IPS-18a (cell line): ENCODE data around the gene CTNND2.
"Not testable (repeated sequence)": the region's sequence is repeated elsewhere in the genome, so short reads cannot be mapped to it uniquely, and the experiment has no call there.

Experiments used
- H3K27ac ChIP-seq: one replicate; pipeline ENCODE4 v1.5.1; 2013; ENCODE audit warnings: low read length
- H3K27me3 ChIP-seq: one replicate; pipeline ENCODE4 v1.6.1; 2013; ENCODE audit warnings: mild to moderate bottlenecking, low read length; ENCODE audit not compliant: control insufficient read depth, insufficient read depth
- H3K36me3 ChIP-seq: one replicate; pipeline ENCODE4 v1.6.1; 2013; ENCODE audit warnings: low read depth, low read length; ENCODE audit not compliant: control insufficient read depth
- H3K4me1 ChIP-seq: one replicate; pipeline ENCODE4 v1.6.1; 2013; ENCODE audit warnings: low read depth, low read length; ENCODE audit not compliant: control insufficient read depth
- H3K4me3 ChIP-seq: one replicate; pipeline ENCODE4 v1.5.1; 2013; ENCODE audit warnings: low read length
- H3K9ac ChIP-seq: one replicate; pipeline ENCODE4 v1.6.1; 2013; ENCODE audit warnings: mild to moderate bottlenecking, low read length, moderate library complexity
- H3K9me3 ChIP-seq: one replicate; pipeline ENCODE4 v1.6.1; 2013; ENCODE audit warnings: low read depth, low read length; ENCODE audit not compliant: control insufficient read depth

The CTNND2 gene

DNA sequence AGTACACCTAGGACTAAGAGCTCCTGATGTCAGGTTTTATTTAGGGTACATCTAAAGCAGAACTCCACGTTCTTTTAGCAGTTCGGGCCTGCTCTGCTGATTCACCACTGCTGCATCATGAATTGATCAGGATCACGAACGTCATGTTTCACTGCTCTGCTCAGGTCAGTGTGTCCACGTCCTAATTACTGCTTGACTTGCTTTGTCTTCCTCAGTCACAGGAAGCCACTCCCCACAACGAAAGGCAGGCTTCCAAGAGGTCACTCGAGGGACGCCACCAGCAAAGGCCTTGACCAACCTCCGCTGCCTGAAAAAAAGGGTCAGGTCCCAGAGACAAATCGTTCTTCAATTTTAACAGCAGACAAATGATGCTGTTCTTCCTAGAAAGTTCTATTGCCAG, 40.3 kb downstream of the CTNND2 start:
- Histone ChIP-seq H3K9me3 (no peaks in the 10 kb centered on the region), H3K9ac (no peak overlapping the region), H3K27ac (no peak overlapping the region), H3K4me1 (no peaks in the 10 kb centered on the region), H3K36me3 (no peaks in the 10 kb centered on the region), H3K27me3 (no peaks in the 10 kb centered on the region), H3K4me3 (no peak overlapping the region)

- Histone ChIP-seq H3K36me3 (no peaks in the 10 kb centered on the region), H3K27me3 (no peaks in the 10 kb centered on the region), H3K9ac (no peak overlapping the region), H3K4me3 (no peak overlapping the region), H3K4me1 (no peaks in the 10 kb centered on the region), H3K27ac (no peak overlapping the region), H3K9me3 (no peaks in the 10 kb centered on the region)
Observed at GRCh38 chr5:11857391-11857790, 46.9 kb downstream of the CTNND2 start.

DNA sequence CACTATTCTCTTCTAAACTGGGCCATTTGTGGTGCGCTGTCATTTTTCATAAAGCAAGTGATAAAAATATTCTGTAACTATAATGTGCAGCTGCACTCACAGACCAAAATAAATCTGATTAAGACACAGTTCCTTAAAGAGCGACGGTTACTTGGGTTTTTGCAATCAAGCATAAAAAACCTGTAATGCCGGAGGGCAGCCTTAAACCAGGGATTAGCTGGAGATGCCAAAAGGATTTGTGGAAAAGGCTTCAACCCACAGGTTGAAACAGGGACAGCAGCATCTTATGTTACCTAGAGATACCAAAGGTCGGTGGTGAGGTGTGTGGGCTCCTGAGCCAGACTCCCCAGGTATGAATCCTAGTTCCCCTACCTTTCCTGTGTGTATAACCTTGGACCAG, 49.3 kb downstream of the CTNND2 start:
- H3K9ac ChIP-seq: no peak overlapping the region
- H3K27me3 ChIP-seq: no peaks in the 10 kb centered on the region
- peaks cover 8% of the 10 kb centered on the region for H3K4me1 ChIP-seq
- no peak overlapping the region for H3K27ac ChIP-seq
- no peaks in the 10 kb centered on the region for H3K9me3 ChIP-seq
- no peak overlapping the region for H3K4me3 ChIP-seq
- no peaks in the 10 kb centered on the region for H3K36me3 ChIP-seq

DNA sequence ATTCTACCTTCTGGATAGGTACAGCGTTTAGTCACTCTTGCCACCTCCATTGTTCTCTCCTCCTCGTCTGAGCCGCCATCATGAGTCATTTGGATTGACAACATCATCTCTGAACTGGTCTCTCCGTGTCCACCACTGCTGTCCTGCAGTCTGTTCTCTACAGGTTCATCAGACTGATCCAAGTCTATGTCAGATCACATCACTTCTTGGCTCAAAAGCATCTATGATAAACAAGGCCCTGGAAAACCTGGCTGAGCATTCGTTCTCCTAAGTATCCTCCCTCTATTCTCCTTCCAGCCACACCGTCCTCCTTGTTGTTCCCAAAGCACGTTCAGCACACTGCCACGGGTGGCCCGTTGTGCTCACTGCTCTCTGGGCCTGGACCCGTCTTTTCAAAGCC, 50.5 kb downstream of the CTNND2 start:
- Histone ChIP-seq H3K27ac (no peak overlapping the region), H3K36me3 (no peaks in the 10 kb centered on the region), H3K4me1 (peaks cover 8% of the 10 kb centered on the region), H3K4me3 (no peak overlapping the region), H3K9me3 (no peaks in the 10 kb centered on the region), H3K27me3 (no peaks in the 10 kb centered on the region), H3K9ac (no peak overlapping the region)

GRCh38 chr5:11853140-11853539, 51.1 kb downstream of the CTNND2 start:
- Histone ChIP-seq H3K4me3 (no peak overlapping the region), H3K9me3 (no peaks in the 10 kb centered on the region), H3K9ac (no peak overlapping the region), H3K4me1 (peaks cover 8% of the 10 kb centered on the region), H3K36me3 (no peaks in the 10 kb centered on the region), H3K27ac (no peak overlapping the region), H3K27me3 (no peaks in the 10 kb centered on the region)

- Histone ChIP-seq H3K27me3 (no peaks in the 10 kb centered on the region), H3K27ac (no peak overlapping the region), H3K9me3 (no peaks in the 10 kb centered on the region), H3K36me3 (no peaks in the 10 kb centered on the region), H3K4me1 (peaks cover 8% of the 10 kb centered on the region), H3K4me3 (no peak overlapping the region), H3K9ac (no peak overlapping the region)
Observed at GRCh38 chr5:11852717-11853087, 51.5 kb downstream of the CTNND2 start.

GRCh38 chr5:11851965-11852716, 52.1 kb downstream of the CTNND2 start:
- Histone ChIP-seq H3K27me3 (no peaks in the 10 kb centered on the region), H3K27ac (no peak overlapping the region), H3K4me3 (no peak overlapping the region), H3K36me3 (no peaks in the 10 kb centered on the region), H3K4me1 (peaks cover 8% of the 10 kb centered on the region), H3K9me3 (no peaks in the 10 kb centered on the region), H3K9ac (no peak overlapping the region)

DNA sequence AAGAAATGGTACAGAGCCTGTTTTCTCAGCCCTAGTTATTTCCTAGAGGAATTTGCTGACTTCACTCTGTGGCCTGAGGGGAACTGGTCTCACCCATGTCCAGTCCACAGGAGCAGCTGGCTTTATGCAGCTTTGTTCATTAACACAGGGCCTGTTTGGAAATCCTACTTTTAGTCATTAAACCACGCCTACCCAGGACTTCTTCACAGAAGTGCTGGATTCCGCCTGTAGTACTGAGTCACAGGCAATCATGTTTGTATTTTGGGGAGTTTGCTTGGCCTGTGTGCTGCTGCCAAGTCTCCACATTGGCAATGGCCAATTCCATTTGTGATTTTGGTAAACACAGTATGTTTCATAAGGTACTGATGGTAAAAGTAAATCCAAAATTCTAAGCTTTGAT, 52.8 kb downstream of the CTNND2 start:
- Histone ChIP-seq H3K27ac (no peak overlapping the region), H3K4me3 (no peak overlapping the region), H3K36me3 (no peaks in the 10 kb centered on the region), H3K4me1 (peaks cover 8% of the 10 kb centered on the region), H3K9me3 (no peaks in the 10 kb centered on the region), H3K9ac (no peak overlapping the region), H3K27me3 (no peaks in the 10 kb centered on the region)

GRCh38 chr5:11828566-11828965, 75.7 kb downstream of the CTNND2 start:
- not testable (repeated sequence) for H3K9ac ChIP-seq, H3K27ac ChIP-seq, H3K36me3 ChIP-seq, H3K27me3 ChIP-seq, H3K4me1 ChIP-seq, H3K4me3 ChIP-seq, H3K9me3 ChIP-seq

GRCh38 chr5:11822598-11822997, 81.6 kb downstream of the CTNND2 start:
- Histone ChIP-seq H3K27me3 (no peaks in the 10 kb centered on the region), H3K27ac (no peak overlapping the region), H3K4me3 (no peak overlapping the region), H3K9ac (no peak overlapping the region), H3K36me3 (no peaks in the 10 kb centered on the region), H3K9me3 (no peaks in the 10 kb centered on the region), H3K4me1 (no peaks in the 10 kb centered on the region)

GRCh38 chr5:11815916-11816315, 88.3 kb downstream of the CTNND2 start:
- Histone ChIP-seq H3K9me3 (no peaks in the 10 kb centered on the region), H3K27me3 (no peaks in the 10 kb centered on the region), H3K27ac (no peak overlapping the region), H3K9ac (no peak overlapping the region), H3K4me1 (peaks cover 12% of the 10 kb centered on the region), H3K36me3 (no peaks in the 10 kb centered on the region), H3K4me3 (no peak overlapping the region)

GRCh38 chr5:11815481-11815880, 88.8 kb downstream of the CTNND2 start:
- H3K4me1 ChIP-seq: peaks cover 12% of the 10 kb centered on the region
- no peaks in the 10 kb centered on the region for H3K27me3 ChIP-seq
- no peak overlapping the region for H3K9ac ChIP-seq

More at GRCh38 chr5:11815481-11815880, 88.8 kb downstream of the CTNND2 start:
- H3K27ac ChIP-seq: no peak overlapping the region
- no peaks in the 10 kb centered on the region for H3K36me3 ChIP-seq
- no peak overlapping the region for H3K4me3 ChIP-seq
- no peaks in the 10 kb centered on the region for H3K9me3 ChIP-seq
